ENCODE results near the gene TSC22D3. TPM values are rescaled to one million over a fixed set of nuclear protein-coding genes. Genes with fewer than 3 reads are reported as not detected.
A peak's percentile ranks its signal among the peaks of the same experiment; 100 is the strongest.
"Not testable (repeated sequence)": the region's sequence is repeated elsewhere in the genome, so short reads cannot be mapped to it uniquely, and the experiment has no call there.

Gene TSC22D3
- total RNA-seq, 2 donors from 2014 or later, result 9.9 to 10.5 TPM

- Histone ChIP-seq H3K4me3 (ENCODE audit: low read length) (no peak overlapping the region), H3K9ac (ENCODE audit: extremely low read depth, low read length, poor library complexity, severe bottlenecking) (no peak overlapping the region), H3K36me3 (ENCODE audit: control insufficient read depth, insufficient read depth, low read length) (no peaks in the 10 kb centered on the region), H3K27ac (ENCODE audit: low read depth, low read length) (no peak overlapping the region), H3K27me3 (ENCODE audit: control insufficient read depth, insufficient read depth, low read length, poor library complexity, severe bottlenecking) (no peaks in the 10 kb centered on the region), H3K4me1 (ENCODE audit: control insufficient read depth, insufficient read depth, low read length) (peaks cover 3% of the 10 kb centered on the region), H3K9me3 (ENCODE audit: control insufficient read depth, low read length) (no peaks in the 10 kb centered on the region)
- H3K27ac Mint-ChIP-seq, result no peak overlapping the region
- peaks cover 8% of the 10 kb centered on the region for H3K9me3 Mint-ChIP-seq
- DNase-seq, result peak; percentile 41
- H3K4me1 Mint-ChIP-seq, result peaks cover 13% of the 10 kb centered on the region
- H3K4me3 Mint-ChIP-seq, result no peak overlapping the region
- no peaks in the 10 kb centered on the region for H3K36me3 Mint-ChIP-seq (ENCODE audit: low read depth)
- H3K27me3 Mint-ChIP-seq (ENCODE audit: insufficient read depth), result peaks cover 15% of the 10 kb centered on the region
- 96% methylated on average over 3 of the region's 3 CpGs; no CpG with 5 or more reads in 1 of the 2 experiments for WGBS, 2 experiments (ENCODE audit: insufficient coverage in 1 of 2, insufficient read length in 1 of 2)
- no peak for TF ChIP-seq CTCF (conservative IDR thresholded peaks at IDR 0.05)
These were observed 89.6 kb downstream of the TSC22D3 start for GRCh38 chrX:107686026-107686425.

GRCh38 chrX:107685586-107685985 lies 90.0 kb downstream of the TSC22D3 start:
- peaks cover 19% of the 10 kb centered on the region for H3K27me3 Mint-ChIP-seq (ENCODE audit: insufficient read depth)
- H3K27ac Mint-ChIP-seq; H3K4me3 Mint-ChIP-seq; H3K36me3 Mint-ChIP-seq (ENCODE audit: low read depth); H3K9me3 Mint-ChIP-seq; H3K36me3 ChIP-seq (ENCODE audit: control insufficient read depth, insufficient read depth, low read length); H3K4me1 ChIP-seq (ENCODE audit: control insufficient read depth, insufficient read depth, low read length); H3K27ac ChIP-seq (ENCODE audit: low read depth, low read length); H3K4me3 ChIP-seq (ENCODE audit: low read length); H3K9ac ChIP-seq (ENCODE audit: extremely low read depth, low read length, poor library complexity, severe bottlenecking); H3K9me3 ChIP-seq (ENCODE audit: control insufficient read depth, low read length); H3K27me3 ChIP-seq (ENCODE audit: control insufficient read depth, insufficient read depth, low read length, poor library complexity, severe bottlenecking): not testable (repeated sequence)
- H3K4me1 Mint-ChIP-seq, result peaks cover 13% of the 10 kb centered on the region
- 60 to 95% methylated on average over 1 to 9 of the region's 9 CpGs for WGBS, 2 experiments (ENCODE audit: insufficient coverage in 1 of 2, insufficient read length in 1 of 2)
- DNase-seq, result peak; percentile 10

- Histone ChIP-seq H3K27me3 (ENCODE audit: control insufficient read depth, insufficient read depth, low read length, poor library complexity, severe bottlenecking) (peaks cover 9% of the 10 kb centered on the region), H3K4me3 (ENCODE audit: low read length) (no peak overlapping the region), H3K9ac (ENCODE audit: extremely low read depth, low read length, poor library complexity, severe bottlenecking) (no peak overlapping the region), H3K9me3 (ENCODE audit: control insufficient read depth, low read length) (no peaks in the 10 kb centered on the region), H3K27ac (ENCODE audit: low read depth, low read length) (no peak overlapping the region), H3K4me1 (ENCODE audit: control insufficient read depth, insufficient read depth, low read length) (peaks cover 3% of the 10 kb centered on the region), H3K36me3 (ENCODE audit: control insufficient read depth, insufficient read depth, low read length) (no peaks in the 10 kb centered on the region)
- Mint-ChIP-seq H3K4me1 (peaks cover 13% of the 10 kb centered on the region), H3K27me3 (ENCODE audit: insufficient read depth) (peaks cover 26% of the 10 kb centered on the region), H3K4me3 (no peak overlapping the region), H3K9me3 (peaks cover 9% of the 10 kb centered on the region), H3K36me3 (ENCODE audit: low read depth) (no peaks in the 10 kb centered on the region), H3K27ac (no peak overlapping the region)
- WGBS, 2 experiments (ENCODE audit: insufficient coverage in 1 of 2, insufficient read length in 1 of 2), result 71 to 80% methylated on average over 1 to 4 of the region's 5 CpGs
- peak; percentile 85 for DNase-seq
- TF ChIP-seq CTCF (conservative IDR thresholded peaks at IDR 0.05), result no peak
These were observed 90.6 kb downstream of the TSC22D3 start for GRCh38 chrX:107684956-107685385.

- WGBS, 2 experiments (ENCODE audit: insufficient coverage in 1 of 2, insufficient read length in 1 of 2), result 92 to 100% methylated on average over 2 to 3 of the region's 3 CpGs
- no peak overlapping the region for H3K4me3 ChIP-seq (ENCODE audit: low read length)
- peaks cover 3% of the 10 kb centered on the region for H3K4me1 ChIP-seq (ENCODE audit: control insufficient read depth, insufficient read depth, low read length)
- Mint-ChIP-seq H3K36me3 (ENCODE audit: low read depth) (no peaks in the 10 kb centered on the region), H3K4me1 (peaks cover 8% of the 10 kb centered on the region), H3K9me3 (peaks cover 11% of the 10 kb centered on the region), H3K27me3 (ENCODE audit: insufficient read depth) (peaks cover 36% of the 10 kb centered on the region), H3K4me3 (no peak overlapping the region), H3K27ac (no peak overlapping the region)
- peaks cover 9% of the 10 kb centered on the region for H3K27me3 ChIP-seq (ENCODE audit: control insufficient read depth, insufficient read depth, low read length, poor library complexity, severe bottlenecking)
- no peaks in the 10 kb centered on the region for H3K36me3 ChIP-seq (ENCODE audit: control insufficient read depth, insufficient read depth, low read length)
- no peak for TF ChIP-seq CTCF (conservative IDR thresholded peaks at IDR 0.05)
- H3K9ac ChIP-seq (ENCODE audit: extremely low read depth, low read length, poor library complexity, severe bottlenecking), result no peak overlapping the region
- DNase-seq, result no peak
- H3K27ac ChIP-seq (ENCODE audit: low read depth, low read length), result no peak overlapping the region
- H3K9me3 ChIP-seq (ENCODE audit: control insufficient read depth, low read length), result no peaks in the 10 kb centered on the region
These were observed 91.7 kb downstream of the TSC22D3 start for GRCh38 chrX:107683931-107684330.

Data from endodermal cell (in vitro differentiated cells).